GM12878 (cell line): ENCODE results near the gene ALDH3B2. TPM values are rescaled to one million over a fixed set of nuclear protein-coding genes. Genes with fewer than 3 reads are reported as not detected.

ENCODE experiments used
- E2F4 ChIP-seq: IDR thresholded peaks from 2 replicates; pipeline ENCODE4 v1.6.1; 2012; ENCODE audit warnings: low read depth, low read length, improper control_type of control experiment
- GABPA ChIP-seq: IDR thresholded peaks from 2 replicates; pipeline ENCODE4 v1.6.1; 2014; ENCODE audit warnings: antibody characterized with exemption, low read depth, mild to moderate bottlenecking, inconsistent platforms
- IKZF2 ChIP-seq, 2 experiments: fragments of 450-650 bp; IDR thresholded peaks; 2 replicates each; pipeline ENCODE4 v1.6.1; 2017; ENCODE audit warnings: mild to moderate bottlenecking in 2 of 2, moderate library complexity in 2 of 2
- NFXL1 ChIP-seq: fragments of 450-650 bp; IDR thresholded peaks from 2 replicates; pipeline ENCODE4 v1.6.1; 2017; ENCODE audit warnings: antibody characterized with exemption, mild to moderate bottlenecking, borderline replicate concordance
- POLR2A ChIP-seq: IDR thresholded peaks from 2 replicates; pipeline ENCODE4 v1.6.1; 2011; ENCODE audit warnings: low read depth, mild to moderate bottlenecking, low read length
- RBBP5 ChIP-seq: fragments of 200-600 bp; sonication (generic); conservative IDR thresholded peaks from 2 replicates; pipeline ENCODE4 v1.6.1; 2016
- ZNF217 ChIP-seq: fragments of 450-650 bp; IDR thresholded peaks from 2 replicates; pipeline ENCODE4 v1.6.1; 2017; ENCODE audit warnings: antibody characterized with exemption, mild to moderate bottlenecking
- ZNF687 ChIP-seq: fragments of 450-650 bp; IDR thresholded peaks from 2 replicates; pipeline ENCODE4 v1.6.1; 2017; ENCODE audit warnings: mild to moderate bottlenecking, moderate library complexity
- polyA plus RNA-seq, 11 experiments: library from polyadenylated mRNA; depleted of rRNA in 4 of 11; unstranded in 6 of 11; stranded (reverse) in 5 of 11; fragments of >200 nt; fragmentation: Nextera tagmentation in 4 of 11; fragmentation: Illumina TruSeq in 1 of 11; extraction: Ambion mirVana in 4 of 11; extraction: Trizol in 1 of 11; gene quantifications; 1 replicate in 1 of 11; 2 replicates in 10 of 11; pipeline versions ENCODE4 v1.2.1 to v1.2.3, GENCODE V29; 2011 to 2016; ENCODE audit warnings: inconsistent platforms in 2 of 11, missing spikeins in 2 of 11, low read depth in 1 of 11
- total RNA-seq, 4 experiments: library from RNA; depleted of rRNA in 3 of 4; stranded (reverse); fragments of >200 nt in 3 of 4; fragmentation: Illumina TruSeq in 1 of 4; extraction: Trizol in 1 of 4; gene quantifications; 2 replicates each; pipeline versions ENCODE4 v1.2.1 to v1.2.3, GENCODE V29; 2013 to 2021

Gene ALDH3B2
- total and polyA plus RNA-seq, 10 of the 15 experiments (the other 5 are each of a cell fraction or from before 2014, with no cell fraction given): 0.09 to 0.17 TPM; not detected in 8

- TF ChIP-seq ZNF687 (no peak), POLR2A (peak; percentile 35; the same call in 1 of the 2 replicates), NFXL1 (no peak), IKZF2 (IDR thresholded peaks at IDR 0.05) (no peak), ZNF217 (no peak), E2F4 (no peak), RBBP5 (no peak), GABPA (no peak)
These were observed 59.4 kb downstream of the ALDH3B2 start (continued) for GRCh38 chr11:67614730-67615714.
